CD4-positive, alpha-beta T cell (primary cell): ENCODE data around the gene ANKRD49. TPM values are rescaled to one million over a fixed set of nuclear protein-coding genes. Genes with fewer than 3 reads are reported as not detected.

Experiments
- ATAC-seq: fragments of 200-7000 bp; cut with Tn5 transposase; one replicate; pipeline ENCODE4 v1.10.0; 2022; ENCODE audit warnings: mild to moderate bottlenecking; ENCODE audit not compliant: poor library complexity
- CTCF ChIA-PET: fragments of 350-600 bp; sonication (Branson Sonifier 250); formaldehyde crosslinking; loops from one replicate; lab custom pipeline; 2021; ENCODE audit warnings: antibody characterized with exemption, inconsistent platforms; lab: Charles Lee
- POLR2A ChIA-PET: fragments of 350-600 bp; sonication (Branson Sonifier 250); formaldehyde crosslinking; loops from one replicate; lab custom pipeline; 2021; ENCODE audit warnings: antibody characterized with exemption, inconsistent platforms; lab: Charles Lee
- DNase-seq, 14 experiments: peaks; one replicate each; pipeline ENCODE4 v3.0.0-alpha.2; 2013 to 2020; ENCODE audit warnings: mixed read lengths in 2 of 14
- H3K27ac ChIP-seq, 2 donors: one replicate each; pipeline versions ENCODE4 v1.5.1 to v1.7.0; 2013; ENCODE audit warnings: low read length in 2 of 2, low read depth in 1 of 2, mild to moderate bottlenecking in 1 of 2
- H3K27me3 ChIP-seq, 2 experiments: 1 replicate in 1 of 2; 2 replicates in 1 of 2; pipeline versions ENCODE4 v1.6.1 to v1.7.0; 2013; ENCODE audit warnings: low read length in 2 of 2, control low read depth in 1 of 2, mild to moderate bottlenecking in 1 of 2, moderate library complexity in 1 of 2; ENCODE audit not compliant: insufficient read depth in 2 of 2, control insufficient read depth in 1 of 2
- H3K36me3 ChIP-seq: one replicate; pipeline ENCODE4 v1.6.1; 2013; ENCODE audit warnings: low read length, control low read depth; ENCODE audit not compliant: insufficient read depth
- H3K4me1 ChIP-seq: one replicate; pipeline ENCODE4 v1.6.1; 2013; ENCODE audit warnings: low read length, control low read depth; ENCODE audit not compliant: insufficient read depth
- H3K4me3 ChIP-seq: one replicate; pipeline ENCODE4 v1.5.1; 2013; ENCODE audit warnings: mild to moderate bottlenecking, low read length, moderate library complexity
- H3K9me3 ChIP-seq, 2 experiments: 1 replicate in 1 of 2; 2 replicates in 1 of 2; pipeline versions ENCODE4 v1.6.1 to v1.7.0; 2013; ENCODE audit warnings: low read length in 2 of 2, mild to moderate bottlenecking in 2 of 2, control low read depth in 1 of 2, moderate library complexity in 1 of 2; ENCODE audit not compliant: control insufficient read depth in 1 of 2, insufficient read depth in 1 of 2
- H3K27ac Mint-ChIP-seq: one replicate; pipeline ENCODE4 v1.8.0; 2020; ENCODE audit warnings: mixed read lengths
- H3K27me3 Mint-ChIP-seq: one replicate; pipeline ENCODE4 v1.8.0; 2021; ENCODE audit warnings: mixed read lengths
- H3K36me3 Mint-ChIP-seq: one replicate; pipeline ENCODE4 v1.8.0; 2021; ENCODE audit warnings: low read depth, mixed read lengths
- H3K4me1 Mint-ChIP-seq: one replicate; pipeline ENCODE4 v1.8.0; 2021; ENCODE audit warnings: low read depth, mixed read lengths
- H3K4me3 Mint-ChIP-seq: one replicate; pipeline ENCODE4 v1.8.0; 2020; ENCODE audit warnings: mild to moderate bottlenecking, mixed read lengths
- H3K9me3 Mint-ChIP-seq: one replicate; pipeline ENCODE4 v1.8.0; 2020; ENCODE audit warnings: mixed read lengths
- intact Hi-C, 2 experiments: fragments of 100-400 bp; cut with DNase I in 1 of 2; cut with micrococcal nuclease in 1 of 2; formaldehyde crosslinking; loops; one replicate each; pipeline versions ENCODE4 v1.15.1 to v1.9.0; 2023 to 2025; cut with DNase I, micrococcal nuclease
- total RNA-seq, 174 experiments: library from RNA in 2 of 174; stranded (reverse) in 2 of 174; gene quantifications; one replicate each; pipeline ENCODE4 v1.2.3 and lab custom pipeline; 2021 to 2026
- TF ChIP-seq, protein P1 (sequence below): fragments of 200-600 bp; IDR thresholded peaks from one replicate; pipeline ENCODE4 v1.8.0; 2022; ENCODE audit warnings: antibody characterized with exemption, mild to moderate bottlenecking

ANKRD49 gene
- total RNA-seq, 2 experiments from 2014 or later, result 54.4 to 56.4 TPM

DNA sequence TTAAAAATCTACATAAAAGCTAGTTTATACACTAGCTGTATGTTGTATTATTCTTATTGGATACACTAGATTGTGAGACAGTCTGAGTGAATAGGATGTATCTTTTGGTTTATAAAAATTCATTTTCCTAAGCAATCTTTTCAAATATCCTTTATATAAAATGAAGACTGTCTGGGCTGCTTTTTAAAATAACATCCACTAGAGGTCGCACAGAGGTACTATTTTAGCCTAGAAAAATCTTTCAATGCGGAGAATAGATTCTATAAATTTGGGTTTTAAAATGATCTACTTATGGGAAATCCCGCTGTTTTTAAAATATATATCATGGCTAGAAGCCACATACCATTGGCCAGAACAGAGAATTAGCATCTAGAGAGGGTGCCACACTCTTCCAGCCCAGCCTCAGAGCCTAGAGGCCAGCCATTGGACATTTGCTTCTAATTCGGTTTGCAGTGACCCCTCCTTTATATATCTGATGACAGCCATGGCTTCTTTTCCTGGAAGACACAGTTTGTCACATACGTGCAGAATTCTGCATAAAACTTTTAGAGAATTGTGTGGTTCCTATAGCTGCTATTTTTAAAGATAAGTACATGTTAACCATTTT is 25.8 kb downstream of the ANKRD49 start:
- H3K27ac ChIP-seq, result no peak overlapping the region
- intact Hi-C loops, result loop anchor here (1.0 to 10.0 kb wide), 7 partner anchors 84 to 1908 kb away; partner anchors contain the start of gene CEP57 (in 1 of the 2)
- DNase-seq (peak in 4 of 14 experiments; percentile 24 to 61 (median 50)), ATAC-seq (peak; percentile 44)
- Mint-ChIP-seq H3K36me3 (no peaks in the 10 kb centered on the region), H3K27me3 (peaks cover 31% of the 10 kb centered on the region), H3K4me3 (no peak overlapping the region), H3K9me3 (no peaks in the 10 kb centered on the region), H3K27ac (no peak overlapping the region), H3K4me1 (no peaks in the 10 kb centered on the region)
- no peaks in the 10 kb centered on the region for H3K9me3 ChIP-seq
- H3K4me3 ChIP-seq, result no peak overlapping the region
- CTCF ChIA-PET, result interaction anchor here (1.2 to 1.4 kb wide), 3 partner anchors 9 to 83 kb away, joined by 3 to 4 read pairs (median 4); no protein-coding TSS in a partner anchor
- H3K27me3 ChIP-seq, result peaks cover 3 to 8% of the 10 kb centered on the region in 2 experiments
- TF ChIP-seq, protein P1, sequence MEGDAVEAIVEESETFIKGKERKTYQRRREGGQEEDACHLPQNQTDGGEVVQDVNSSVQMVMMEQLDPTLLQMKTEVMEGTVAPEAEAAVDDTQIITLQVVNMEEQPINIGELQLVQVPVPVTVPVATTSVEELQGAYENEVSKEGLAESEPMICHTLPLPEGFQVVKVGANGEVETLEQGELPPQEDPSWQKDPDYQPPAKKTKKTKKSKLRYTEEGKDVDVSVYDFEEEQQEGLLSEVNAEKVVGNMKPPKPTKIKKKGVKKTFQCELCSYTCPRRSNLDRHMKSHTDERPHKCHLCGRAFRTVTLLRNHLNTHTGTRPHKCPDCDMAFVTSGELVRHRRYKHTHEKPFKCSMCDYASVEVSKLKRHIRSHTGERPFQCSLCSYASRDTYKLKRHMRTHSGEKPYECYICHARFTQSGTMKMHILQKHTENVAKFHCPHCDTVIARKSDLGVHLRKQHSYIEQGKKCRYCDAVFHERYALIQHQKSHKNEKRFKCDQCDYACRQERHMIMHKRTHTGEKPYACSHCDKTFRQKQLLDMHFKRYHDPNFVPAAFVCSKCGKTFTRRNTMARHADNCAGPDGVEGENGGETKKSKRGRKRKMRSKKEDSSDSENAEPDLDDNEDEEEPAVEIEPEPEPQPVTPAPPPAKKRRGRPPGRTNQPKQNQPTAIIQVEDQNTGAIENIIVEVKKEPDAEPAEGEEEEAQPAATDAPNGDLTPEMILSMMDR, result peak; percentile 86
- no peaks in the 10 kb centered on the region for H3K4me1 ChIP-seq
- no peaks in the 10 kb centered on the region for H3K36me3 ChIP-seq
- POLR2A ChIA-PET, result no interaction called here

DNA sequence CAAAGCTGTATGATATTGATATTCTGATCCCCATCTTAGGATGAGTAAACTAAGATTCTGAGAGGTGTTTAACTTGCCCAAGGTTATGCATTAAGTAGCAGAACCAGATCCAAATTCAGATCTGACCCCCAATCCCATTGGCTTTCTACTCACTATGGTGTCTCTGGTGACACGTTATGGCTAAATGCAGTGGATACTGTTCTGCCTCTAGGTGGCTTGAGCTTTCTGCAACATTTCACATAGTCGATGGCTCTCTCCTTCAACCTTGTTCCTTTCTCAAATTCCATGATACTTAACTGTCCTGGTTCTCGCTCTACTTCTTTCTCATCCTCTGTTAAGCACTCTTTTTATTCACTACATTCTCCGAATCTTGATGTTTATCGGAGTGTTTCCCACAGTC is 27.9 kb downstream of the ANKRD49 start:
- H3K36me3 Mint-ChIP-seq, result no peaks in the 10 kb centered on the region
- TF ChIP-seq, protein P1, result no peak
- H3K9me3 Mint-ChIP-seq, result no peaks in the 10 kb centered on the region
- ATAC-seq (no peak), DNase-seq (no peak)
- Histone ChIP-seq H3K9me3 (no peaks in the 10 kb centered on the region), H3K4me3 (no peak overlapping the region), H3K36me3 (no peaks in the 10 kb centered on the region), H3K27me3 (no peaks in the 10 kb centered on the region), H3K4me1 (no peaks in the 10 kb centered on the region), H3K27ac (no peak overlapping the region)
- H3K27me3 Mint-ChIP-seq, result peaks cover 25% of the 10 kb centered on the region
- CTCF ChIA-PET, result interaction anchor here (0.8 kb wide), 1 partner anchor 10 kb away, joined by 3 read pairs; the partner anchor contains the start of gene C11orf97
- no peaks in the 10 kb centered on the region for H3K4me1 Mint-ChIP-seq
- H3K27ac Mint-ChIP-seq, result no peak overlapping the region
- intact Hi-C loops, result loop anchor here in 1 of 2 experiments (2.0 kb wide), 1 partner anchor 83 kb away; no protein-coding TSS in a partner anchor
- POLR2A ChIA-PET, result interaction anchor here (0.5 kb wide), 1 partner anchor 39 kb away, joined by 3 read pairs; no protein-coding TSS in a partner anchor
- no peak overlapping the region for H3K4me3 Mint-ChIP-seq

DNA sequence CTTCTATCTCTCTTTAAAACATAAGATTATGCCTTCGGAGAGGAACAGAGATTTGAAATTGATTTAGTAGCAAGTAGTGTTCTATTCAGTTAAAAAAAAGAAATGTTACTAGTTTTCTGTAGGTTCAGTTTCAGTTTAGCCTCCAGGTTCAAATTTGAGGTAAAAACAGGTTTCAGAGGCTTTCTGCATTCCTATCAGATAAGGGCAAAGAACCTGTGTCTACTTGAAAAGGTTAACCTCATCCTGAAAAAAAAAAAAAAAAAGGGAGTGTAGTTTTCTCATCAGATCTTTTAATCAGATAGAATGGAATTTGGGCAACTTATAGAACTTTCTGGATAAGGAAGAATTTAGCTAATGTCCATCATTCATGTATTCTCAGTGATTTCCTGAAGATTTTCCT is 30.6 kb downstream of the ANKRD49 start:
- ATAC-seq (no peak), DNase-seq (no peak)
- Mint-ChIP-seq H3K4me3 (no peak overlapping the region), H3K4me1 (no peaks in the 10 kb centered on the region), H3K36me3 (no peaks in the 10 kb centered on the region), H3K27me3 (peaks cover 34% of the 10 kb centered on the region), H3K27ac (no peak overlapping the region), H3K9me3 (no peaks in the 10 kb centered on the region)
- Histone ChIP-seq H3K4me1 (no peaks in the 10 kb centered on the region), H3K36me3 (no peaks in the 10 kb centered on the region), H3K4me3 (no peak overlapping the region), H3K27ac (no peak overlapping the region), H3K9me3 (no peaks in the 10 kb centered on the region), H3K27me3 (peaks cover under 1 to 13% of the 10 kb centered on the region in 2 experiments)
- TF ChIP-seq, protein P1, result no peak
- CTCF ChIA-PET, result interaction anchor here (1.3 kb wide), 1 partner anchor 12 kb away, joined by 5 read pairs; no protein-coding TSS in a partner anchor
- POLR2A ChIA-PET, result interaction anchor here (0.7 kb wide), 1 partner anchor 57 kb away, joined by 4 read pairs; no protein-coding TSS in a partner anchor
- intact Hi-C loops, result no loop called here
